ENCODE results near the gene FAN1.

FAN1 gene

DNA sequence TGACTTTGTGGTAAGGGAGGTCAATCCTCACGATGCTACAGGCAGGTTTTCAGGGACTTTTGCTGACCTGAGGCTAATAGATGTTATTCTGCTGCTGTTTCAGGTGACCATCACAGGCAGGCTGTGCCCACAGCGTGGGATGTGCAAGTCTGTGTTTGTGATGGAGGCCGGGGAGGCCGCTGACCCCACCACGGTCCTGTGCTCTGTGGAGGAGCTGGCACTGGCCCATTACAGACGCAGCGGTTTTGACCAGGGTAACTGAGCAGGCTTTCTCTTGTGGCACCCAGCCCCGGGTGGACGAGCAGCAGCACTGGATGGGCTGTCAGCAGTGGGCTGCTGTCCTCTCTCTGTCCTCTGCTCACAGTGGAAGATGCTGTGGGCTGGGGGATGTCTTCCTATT lies 22.0 kb downstream of the FAN1 start:
- DNase-seq (ENCODE audit: insufficient read length, low spot score) (no peak), FAIRE-seq (no peak)
- TF ChIP-seq, protein P1, sequence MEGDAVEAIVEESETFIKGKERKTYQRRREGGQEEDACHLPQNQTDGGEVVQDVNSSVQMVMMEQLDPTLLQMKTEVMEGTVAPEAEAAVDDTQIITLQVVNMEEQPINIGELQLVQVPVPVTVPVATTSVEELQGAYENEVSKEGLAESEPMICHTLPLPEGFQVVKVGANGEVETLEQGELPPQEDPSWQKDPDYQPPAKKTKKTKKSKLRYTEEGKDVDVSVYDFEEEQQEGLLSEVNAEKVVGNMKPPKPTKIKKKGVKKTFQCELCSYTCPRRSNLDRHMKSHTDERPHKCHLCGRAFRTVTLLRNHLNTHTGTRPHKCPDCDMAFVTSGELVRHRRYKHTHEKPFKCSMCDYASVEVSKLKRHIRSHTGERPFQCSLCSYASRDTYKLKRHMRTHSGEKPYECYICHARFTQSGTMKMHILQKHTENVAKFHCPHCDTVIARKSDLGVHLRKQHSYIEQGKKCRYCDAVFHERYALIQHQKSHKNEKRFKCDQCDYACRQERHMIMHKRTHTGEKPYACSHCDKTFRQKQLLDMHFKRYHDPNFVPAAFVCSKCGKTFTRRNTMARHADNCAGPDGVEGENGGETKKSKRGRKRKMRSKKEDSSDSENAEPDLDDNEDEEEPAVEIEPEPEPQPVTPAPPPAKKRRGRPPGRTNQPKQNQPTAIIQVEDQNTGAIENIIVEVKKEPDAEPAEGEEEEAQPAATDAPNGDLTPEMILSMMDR (IDR thresholded peaks at IDR 0.05; ENCODE audit: insufficient read depth, missing control alignments), result no peak

DNA sequence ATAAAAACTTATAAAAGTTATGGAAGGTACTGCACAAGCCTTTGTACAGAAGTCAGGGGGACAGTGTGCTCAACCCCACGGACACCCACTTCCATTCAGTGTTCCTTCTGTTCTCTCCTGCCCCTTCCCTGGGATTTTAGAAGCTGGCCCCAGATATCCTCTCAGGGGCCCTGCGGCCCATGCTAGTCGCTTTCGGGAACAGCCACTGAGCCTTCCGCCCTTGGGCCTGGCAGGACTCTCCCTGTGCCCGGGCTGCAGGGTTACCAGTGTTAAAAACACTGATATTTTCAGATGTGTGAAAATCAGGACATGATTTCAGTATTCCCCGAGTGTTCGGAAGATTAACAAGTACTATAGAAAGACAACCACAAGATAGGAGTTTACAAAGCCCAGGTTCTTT lies 22.4 kb downstream of the FAN1 start:
- DNase-seq (ENCODE audit: insufficient read length, low spot score) (no peak), FAIRE-seq (no peak)
- TF ChIP-seq, protein P1 (IDR thresholded peaks at IDR 0.05; ENCODE audit: insufficient read depth, missing control alignments), result no peak

DNA sequence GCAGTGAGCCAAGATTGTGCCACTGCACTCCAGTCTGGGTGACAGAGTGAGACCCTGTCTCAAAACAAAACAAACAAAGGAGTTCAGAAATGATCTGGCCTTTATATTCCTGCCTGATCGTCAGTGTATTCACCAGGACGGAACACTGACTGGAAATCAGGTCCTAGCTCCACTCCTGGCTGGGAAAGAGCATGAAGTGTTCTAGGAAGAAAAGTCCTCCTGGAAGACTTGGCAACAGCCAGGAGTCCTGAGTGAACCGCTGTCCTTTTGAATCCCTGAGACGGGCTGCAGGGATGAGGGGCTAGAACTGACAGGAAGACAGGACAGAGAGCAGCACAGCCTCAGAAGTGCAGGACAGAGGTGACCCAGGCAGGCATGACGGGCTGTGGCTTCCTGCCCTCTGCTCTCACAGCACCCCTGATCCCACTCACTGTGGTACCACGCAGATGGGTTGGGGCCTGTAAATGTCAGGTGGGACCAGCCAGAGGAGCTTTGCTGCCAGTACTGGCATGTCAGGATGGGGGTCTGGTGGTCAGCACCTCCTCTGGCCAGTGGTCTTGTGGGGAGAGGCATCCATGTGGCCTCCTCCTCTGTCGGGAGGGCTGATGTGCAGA lies 23.5 kb downstream of the FAN1 start:
- no peak for DNase-seq (ENCODE audit: insufficient read length, low spot score)
- TF ChIP-seq, protein P1 (IDR thresholded peaks at IDR 0.05; ENCODE audit: insufficient read depth, missing control alignments), result no peak
- FAIRE-seq, result no peak

DNA sequence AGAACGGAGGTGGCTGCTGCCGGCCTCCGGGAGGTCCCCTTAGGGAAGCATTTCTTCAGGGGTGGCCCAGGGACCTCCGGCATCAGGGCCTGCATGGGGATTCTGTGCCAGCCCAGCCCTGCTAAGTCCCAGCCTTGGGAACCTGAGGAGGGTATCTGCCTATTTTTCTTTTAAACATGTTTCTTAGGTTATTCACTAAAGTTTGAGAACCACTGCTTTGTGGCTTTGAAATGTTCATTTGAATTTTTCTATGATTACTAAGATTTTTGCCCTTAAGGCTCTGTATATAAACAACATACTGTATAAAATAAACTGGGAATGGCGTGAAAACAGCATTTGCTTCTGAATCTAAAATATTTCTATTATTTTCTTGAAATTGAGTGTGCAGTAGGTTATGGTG lies 24.4 kb downstream of the FAN1 start:
- DNase-seq (ENCODE audit: insufficient read length, low spot score) (no peak), FAIRE-seq (no peak)
- TF ChIP-seq, protein P1 (IDR thresholded peaks at IDR 0.05; ENCODE audit: insufficient read depth, missing control alignments), result no peak

DNA sequence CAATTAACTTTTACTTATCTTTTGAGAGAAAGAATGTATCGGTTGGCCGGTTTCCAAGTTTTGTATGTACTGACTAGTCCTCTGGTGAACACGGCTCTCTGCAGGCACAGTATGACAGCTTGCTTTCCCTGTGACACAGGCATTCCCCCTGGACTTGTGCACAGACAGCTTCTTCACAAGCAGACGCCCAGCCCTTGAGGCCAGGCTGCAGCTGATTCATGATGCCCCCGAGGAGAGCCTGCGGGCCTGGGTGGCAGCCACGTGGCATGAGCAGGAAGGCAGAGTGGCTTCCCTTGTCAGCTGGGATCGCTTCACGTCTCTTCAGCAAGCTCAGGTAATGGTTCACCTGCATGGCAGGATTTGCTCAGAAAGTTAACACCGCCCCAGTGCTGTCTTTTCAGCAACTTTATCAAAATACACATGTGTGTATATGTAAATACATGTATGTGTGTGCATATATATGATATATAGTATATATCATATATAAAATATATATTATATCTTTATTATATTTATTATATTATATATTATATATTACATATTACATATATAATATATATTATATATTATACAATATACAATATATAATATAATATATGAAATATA lies 25.5 kb downstream of the FAN1 start:
- TF ChIP-seq, protein P1 (IDR thresholded peaks at IDR 0.05; ENCODE audit: insufficient read depth, missing control alignments), result no peak
- DNase-seq (ENCODE audit: insufficient read length, low spot score) (no peak), FAIRE-seq (no peak)

DNA sequence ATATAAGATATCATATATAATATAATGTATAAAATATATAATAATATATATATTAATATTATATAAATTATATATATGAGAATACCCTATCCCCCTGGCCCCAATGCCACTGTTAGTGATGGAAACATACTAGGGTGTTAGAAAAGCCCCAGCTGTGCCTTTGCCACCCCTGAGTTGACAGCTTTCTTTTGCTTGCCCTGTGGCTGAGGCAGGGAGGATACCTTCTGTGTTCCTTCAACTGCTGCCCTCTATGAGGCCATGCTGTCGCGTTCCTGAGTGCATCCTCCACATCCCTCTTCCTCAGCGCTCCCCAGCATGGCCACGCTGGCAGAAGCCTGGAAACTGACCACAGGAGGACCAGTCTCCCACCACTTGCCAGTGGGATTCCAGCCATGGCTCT lies 26.3 kb downstream of the FAN1 start:
- TF ChIP-seq, protein P1 (IDR thresholded peaks at IDR 0.05; ENCODE audit: insufficient read depth, missing control alignments), result no peak
- DNase-seq (ENCODE audit: insufficient read length, low spot score), result no peak
- FAIRE-seq, result no peak

DNA sequence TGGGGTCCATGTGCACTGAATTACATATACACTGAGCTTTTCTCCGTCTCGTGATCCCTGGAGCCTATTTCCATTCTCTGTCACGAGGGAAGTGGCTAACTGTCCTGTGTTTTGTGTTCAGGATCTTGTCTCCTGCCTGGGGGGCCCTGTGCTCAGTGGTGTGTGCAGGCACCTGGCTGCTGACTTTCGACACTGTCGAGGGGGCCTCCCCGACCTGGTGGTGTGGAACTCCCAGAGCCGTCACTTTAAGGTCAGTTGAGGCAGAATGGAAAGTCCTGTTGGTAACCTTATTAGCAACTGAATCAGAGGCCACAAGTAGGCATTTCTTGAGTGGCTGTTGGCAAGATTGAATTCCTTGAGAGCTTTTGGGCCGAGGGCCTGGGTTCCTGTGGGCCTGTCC lies 26.7 kb downstream of the FAN1 start:
- FAIRE-seq (no peak), DNase-seq (ENCODE audit: insufficient read length, low spot score) (no peak)
- TF ChIP-seq, protein P1 (IDR thresholded peaks at IDR 0.05; ENCODE audit: insufficient read depth, missing control alignments), result no peak
